HCT116 (cell line): ENCODE measurements around the gene PRDM2. TPM values are rescaled to one million over a fixed set of nuclear protein-coding genes. Genes with fewer than 3 reads are reported as not detected.

Source experiments
- ATAC-seq: fragments of 200-7000 bp; cut with Tn5 transposase; 2 replicates; pipeline ENCODE4 v1.9.1; 2020; ENCODE audit warnings: mild to moderate bottlenecking, moderate library complexity
- BruUV-seq: library from RNA; stranded (reverse); fragments of 400-500 nt; replicated peaks from 2 replicates; lab custom pipeline; 2021; lab: Mats Ljungman, UMichigan
- CTCF ChIA-PET: fragments of 300-600 bp; sonication (Branson Sonifier 250); formaldehyde crosslinking; loops from one replicate; lab custom pipeline; 2021; ENCODE audit warnings: antibody characterized with exemption; lab: Charles Lee
- POLR2A ChIA-PET: fragments of 300-600, 350-600 bp; sonication (Branson Sonifier 250); formaldehyde crosslinking; loops from one replicate; lab custom pipeline; 2021; ENCODE audit warnings: antibody characterized with exemption; lab: Charles Lee
- RAD21 ChIA-PET, 2 experiments: fragments of 300-600 bp; sonication (Branson Sonifier 250); formaldehyde crosslinking; loops; one replicate each; lab custom pipeline; 2023; ENCODE audit warnings: low total read pairs in 2 of 2; ENCODE audit not compliant: uncharacterized antibody in 2 of 2, unreplicated experiment in 2 of 2, low non-redundant PET in 1 of 2; lab: Charles Lee
- DNase-seq: peaks from one replicate; pipeline ENCODE4 v3.0.0-alpha.2; 2010; ENCODE audit warnings: low read depth, low spot score
- H2AFZ ChIP-seq: fragments of 200-600 bp; shearing (Covaris generic), sonication (generic); 2 replicates; pipeline ENCODE4 v1.6.1; 2017; ENCODE audit warnings: low read depth, mixed run types, mixed read lengths, antibody characterized with exemption, low read length; ENCODE audit not compliant: poor library complexity, severe bottlenecking
- H3K27ac ChIP-seq: 2 replicates; pipeline ENCODE4 v1.5.1; 2012; ENCODE audit warnings: low read depth, low read length
- H3K27me3 ChIP-seq: fragments of 200-600 bp; sonication (generic); 2 replicates; pipeline ENCODE4 v1.6.1; 2016; ENCODE audit warnings: mixed run types, low read length, mixed read lengths; ENCODE audit not compliant: insufficient read depth
- H3K36me3 ChIP-seq, 2 experiments: fragments of 200-500 bp in 1 of 2; fragments of 200-600 bp in 1 of 2; sonication (Bioruptor generic) in 1 of 2; sonication (generic) in 1 of 2; 2 replicates each; pipeline versions ENCODE4 v1.5.1 to v1.6.1; 2014 to 2016; ENCODE audit warnings: low read length in 2 of 2, inconsistent platforms in 1 of 2, mixed read lengths in 1 of 2, mixed run types in 1 of 2; ENCODE audit not compliant: insufficient read depth in 2 of 2, control insufficient read depth in 1 of 2
- H3K4me1 ChIP-seq, 2 experiments: fragments of 200-600 bp in 1 of 2; sonication (generic) in 1 of 2; 2 replicates each; pipeline versions ENCODE4 v1.5.1 to v1.6.1; 2012 to 2017; ENCODE audit warnings: low read length in 2 of 2, inconsistent platforms in 1 of 2, mild to moderate bottlenecking in 1 of 2, mixed read lengths in 1 of 2, mixed run types in 1 of 2, moderate library complexity in 1 of 2; ENCODE audit not compliant: insufficient read depth in 2 of 2, control insufficient read depth in 1 of 2
- H3K4me2 ChIP-seq: fragments of 200-600 bp; sonication (generic); 2 replicates; pipeline ENCODE4 v1.6.1; 2017; ENCODE audit warnings: mixed run types, low read length, mixed read lengths
- H3K4me3 ChIP-seq, 2 experiments: fragments of 200-600 bp in 1 of 2; sonication (generic) in 1 of 2; replicated peaks in 1 of 2; 2 replicates each; pipeline ENCODE4 v1.5.1; 2011 to 2016; ENCODE audit warnings: low read length in 2 of 2, control low read depth in 1 of 2, low read depth in 1 of 2, mild to moderate bottlenecking in 1 of 2, mixed read lengths in 1 of 2, mixed run types in 1 of 2
- H3K79me2 ChIP-seq: fragments of 200-600 bp; sonication (generic); 2 replicates; pipeline ENCODE4 v1.6.1; 2017; ENCODE audit warnings: mild to moderate bottlenecking, mixed run types, low read length, moderate library complexity, mixed read lengths; ENCODE audit not compliant: insufficient read depth
- H3K9ac ChIP-seq: fragments of 200-600 bp; sonication (generic); 2 replicates; pipeline ENCODE4 v1.6.1; 2016; ENCODE audit warnings: low read length, mixed read lengths
- H3K9me2 ChIP-seq: fragments of 200-600 bp; sonication (generic), shearing (Covaris generic); 2 replicates; pipeline ENCODE4 v1.6.1; 2017; ENCODE audit warnings: mixed run types, mild to moderate bottlenecking, moderate library complexity; ENCODE audit not compliant: insufficient read depth
- H3K9me3 ChIP-seq, 2 experiments: fragments of 200-500 bp in 1 of 2; fragments of 200-600 bp in 1 of 2; sonication (Bioruptor generic) in 1 of 2; sonication (generic) in 1 of 2; 2 replicates each; pipeline ENCODE4 v1.6.1; 2014 to 2017; ENCODE audit warnings: low read length in 2 of 2, mixed read lengths in 2 of 2, inconsistent platforms in 1 of 2, low read depth in 1 of 2, mild to moderate bottlenecking in 1 of 2, mixed run types in 1 of 2, moderate library complexity in 1 of 2; ENCODE audit not compliant: control insufficient read depth in 1 of 2, insufficient read depth in 1 of 2
- H4K20me1 ChIP-seq: fragments of 200-600 bp; sonication (generic), shearing (Covaris generic); 2 replicates; pipeline ENCODE4 v1.6.1; 2017; ENCODE audit warnings: mixed run types, mild to moderate bottlenecking, moderate library complexity; ENCODE audit not compliant: insufficient read depth
- FOSL1 ChIP-seq: IDR thresholded peaks from 2 replicates; pipeline ENCODE4 v1.6.1; 2012; ENCODE audit warnings: low read depth
- JUND ChIP-seq: IDR thresholded peaks from 2 replicates; pipeline ENCODE4 v1.6.1; 2012
- RAD21 ChIP-seq: IDR thresholded peaks from 2 replicates; pipeline ENCODE4 v1.6.1; 2012; ENCODE audit warnings: low read depth, mild to moderate bottlenecking
- SP1 ChIP-seq: IDR thresholded peaks from 2 replicates; pipeline ENCODE4 v1.6.1; 2012; ENCODE audit warnings: low read depth
- TCF7L2 ChIP-seq: IDR thresholded peaks from 2 replicates; pipeline ENCODE4 v1.7.0; 2011; ENCODE audit warnings: borderline replicate concordance, inconsistent platforms; ENCODE audit not compliant: insufficient read depth, insufficient read length; ENCODE audit errors: extremely low read depth
- ZFX ChIP-seq: fragments of 450-650 bp; IDR thresholded peaks from 2 replicates; pipeline ENCODE4 v1.6.1; 2017
- intact Hi-C: fragments of 100-400 bp; cut with micrococcal nuclease; formaldehyde crosslinking; loops from 2 replicates; pipeline ENCODE4 v1.10.0; 2022
- total RNA-seq: library from RNA; stranded (reverse); gene quantifications from one replicate; pipeline ENCODE4 v1.2.1, GENCODE V29; 2021; ENCODE audit not compliant: unreplicated experiment
- TF ChIP-seq, protein P1 (sequence below): IDR thresholded peaks from 2 replicates; pipeline ENCODE4 v1.6.1; 2011; ENCODE audit warnings: mild to moderate bottlenecking, low read length, moderate library complexity; ENCODE audit not compliant: insufficient replicate concordance; ENCODE audit errors: extremely low read depth
- TF ChIP-seq, protein P2 (sequence below): IDR thresholded peaks from 2 replicates; pipeline ENCODE4 v1.6.1; 2012
- TF ChIP-seq, protein P3 (sequence below): IDR thresholded peaks from 2 replicates; pipeline ENCODE4 v1.6.1; 2012; ENCODE audit warnings: low read depth

The PRDM2 gene
- total RNA-seq, 1 experiment from 2014 or later, result 17.3 TPM

DNA sequence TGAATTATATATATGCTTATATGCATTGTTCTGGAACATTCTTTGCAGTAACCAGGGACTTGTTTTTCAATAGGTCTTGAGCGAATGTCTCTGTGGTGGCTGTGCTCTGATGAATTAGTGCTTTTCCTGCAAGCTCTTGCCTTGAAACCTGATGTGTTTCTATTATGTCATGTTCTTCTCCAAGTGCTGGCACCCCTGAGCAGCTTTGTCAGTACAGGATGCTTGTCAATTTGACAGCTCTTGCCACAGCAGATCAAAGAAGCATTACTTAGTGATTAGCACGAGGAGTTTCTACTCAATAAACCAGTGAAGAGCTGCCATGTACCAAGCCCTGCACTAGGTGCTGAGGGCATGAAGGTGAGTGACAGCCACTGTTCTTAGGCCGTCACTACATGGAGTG is 171.9 kb downstream of the PRDM2 start:
- no peak overlapping the region for H3K27ac ChIP-seq
- ChIA-PET CTCF (no interaction called here), RAD21 (no interaction called here), POLR2A (no interaction called here)
- intact Hi-C loops, result no loop called here
- no peaks in the 10 kb centered on the region for H3K9me2 ChIP-seq
- no peaks in the 10 kb centered on the region for H3K36me3 ChIP-seq
- no peaks in the 10 kb centered on the region for H3K79me2 ChIP-seq
- no peak for ATAC-seq
- H4K20me1 ChIP-seq, result no peaks in the 10 kb centered on the region
- H2AFZ ChIP-seq, result no peak overlapping the region
- TF ChIP-seq FOSL1, result no peak
- TF ChIP-seq, protein P1, sequence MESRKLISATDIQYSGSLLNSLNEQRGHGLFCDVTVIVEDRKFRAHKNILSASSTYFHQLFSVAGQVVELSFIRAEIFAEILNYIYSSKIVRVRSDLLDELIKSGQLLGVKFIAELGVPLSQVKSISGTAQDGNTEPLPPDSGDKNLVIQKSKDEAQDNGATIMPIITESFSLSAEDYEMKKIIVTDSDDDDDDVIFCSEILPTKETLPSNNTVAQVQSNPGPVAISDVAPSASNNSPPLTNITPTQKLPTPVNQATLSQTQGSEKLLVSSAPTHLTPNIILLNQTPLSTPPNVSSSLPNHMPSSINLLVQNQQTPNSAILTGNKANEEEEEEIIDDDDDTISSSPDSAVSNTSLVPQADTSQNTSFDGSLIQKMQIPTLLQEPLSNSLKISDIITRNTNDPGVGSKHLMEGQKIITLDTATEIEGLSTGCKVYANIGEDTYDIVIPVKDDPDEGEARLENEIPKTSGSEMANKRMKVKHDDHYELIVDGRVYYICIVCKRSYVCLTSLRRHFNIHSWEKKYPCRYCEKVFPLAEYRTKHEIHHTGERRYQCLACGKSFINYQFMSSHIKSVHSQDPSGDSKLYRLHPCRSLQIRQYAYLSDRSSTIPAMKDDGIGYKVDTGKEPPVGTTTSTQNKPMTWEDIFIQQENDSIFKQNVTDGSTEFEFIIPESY, result no peak
- TF ChIP-seq, protein P2, sequence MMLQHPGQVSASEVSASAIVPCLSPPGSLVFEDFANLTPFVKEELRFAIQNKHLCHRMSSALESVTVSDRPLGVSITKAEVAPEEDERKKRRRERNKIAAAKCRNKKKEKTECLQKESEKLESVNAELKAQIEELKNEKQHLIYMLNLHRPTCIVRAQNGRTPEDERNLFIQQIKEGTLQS, result no peak
- BruUV-seq, result no TSS peak
- no peaks in the 10 kb centered on the region for H3K4me1 ChIP-seq
- H3K9ac ChIP-seq, result no peak overlapping the region
- H3K4me3 ChIP-seq, result no peak overlapping the region
- DNase-seq, result no peak
- H3K4me2 ChIP-seq, result no peak overlapping the region
- H3K9me3 ChIP-seq, result no peaks in the 10 kb centered on the region
- no peaks in the 10 kb centered on the region for H3K27me3 ChIP-seq

DNA sequence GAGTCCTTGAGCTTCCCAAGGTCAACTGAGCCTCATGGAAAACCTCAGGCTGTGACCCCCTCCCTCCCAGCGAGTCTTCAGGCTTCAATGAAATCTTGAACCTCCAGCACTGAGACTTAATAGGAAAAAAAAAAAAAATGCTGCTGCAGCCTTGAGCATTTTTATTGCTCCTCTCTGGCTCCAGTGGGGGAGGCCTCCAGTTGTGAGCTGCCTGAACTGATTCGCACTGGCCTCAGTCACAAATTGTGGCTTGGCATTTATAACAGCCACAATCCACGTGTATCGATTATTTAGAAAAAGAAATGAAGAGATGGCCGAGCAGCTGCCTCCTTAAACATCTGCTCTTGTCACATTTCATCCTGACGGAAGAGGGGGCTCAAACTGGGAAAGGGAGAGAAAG is 173.0 kb downstream of the PRDM2 start:
- Histone ChIP-seq H3K9me2 (no peaks in the 10 kb centered on the region), H3K27me3 (no peaks in the 10 kb centered on the region), H3K36me3 (no peaks in the 10 kb centered on the region), H3K4me3 (no peak overlapping the region), H3K9ac (no peak overlapping the region), H3K79me2 (no peaks in the 10 kb centered on the region), H4K20me1 (no peaks in the 10 kb centered on the region), H3K4me1 (no peaks in the 10 kb centered on the region), H2AFZ (no peak overlapping the region), H3K27ac (no peak overlapping the region), H3K4me2 (no peak overlapping the region), H3K9me3 (no peaks in the 10 kb centered on the region)
- POLR2A ChIA-PET, result no interaction called here
- intact Hi-C loops, result no loop called here
- RAD21 ChIA-PET, result no interaction called here
- BruUV-seq, result no TSS peak
- no peak for TF ChIP-seq RAD21
- no peak for TF ChIP-seq ZFX
- TF ChIP-seq JUND, result no peak
- TF ChIP-seq, protein P3, sequence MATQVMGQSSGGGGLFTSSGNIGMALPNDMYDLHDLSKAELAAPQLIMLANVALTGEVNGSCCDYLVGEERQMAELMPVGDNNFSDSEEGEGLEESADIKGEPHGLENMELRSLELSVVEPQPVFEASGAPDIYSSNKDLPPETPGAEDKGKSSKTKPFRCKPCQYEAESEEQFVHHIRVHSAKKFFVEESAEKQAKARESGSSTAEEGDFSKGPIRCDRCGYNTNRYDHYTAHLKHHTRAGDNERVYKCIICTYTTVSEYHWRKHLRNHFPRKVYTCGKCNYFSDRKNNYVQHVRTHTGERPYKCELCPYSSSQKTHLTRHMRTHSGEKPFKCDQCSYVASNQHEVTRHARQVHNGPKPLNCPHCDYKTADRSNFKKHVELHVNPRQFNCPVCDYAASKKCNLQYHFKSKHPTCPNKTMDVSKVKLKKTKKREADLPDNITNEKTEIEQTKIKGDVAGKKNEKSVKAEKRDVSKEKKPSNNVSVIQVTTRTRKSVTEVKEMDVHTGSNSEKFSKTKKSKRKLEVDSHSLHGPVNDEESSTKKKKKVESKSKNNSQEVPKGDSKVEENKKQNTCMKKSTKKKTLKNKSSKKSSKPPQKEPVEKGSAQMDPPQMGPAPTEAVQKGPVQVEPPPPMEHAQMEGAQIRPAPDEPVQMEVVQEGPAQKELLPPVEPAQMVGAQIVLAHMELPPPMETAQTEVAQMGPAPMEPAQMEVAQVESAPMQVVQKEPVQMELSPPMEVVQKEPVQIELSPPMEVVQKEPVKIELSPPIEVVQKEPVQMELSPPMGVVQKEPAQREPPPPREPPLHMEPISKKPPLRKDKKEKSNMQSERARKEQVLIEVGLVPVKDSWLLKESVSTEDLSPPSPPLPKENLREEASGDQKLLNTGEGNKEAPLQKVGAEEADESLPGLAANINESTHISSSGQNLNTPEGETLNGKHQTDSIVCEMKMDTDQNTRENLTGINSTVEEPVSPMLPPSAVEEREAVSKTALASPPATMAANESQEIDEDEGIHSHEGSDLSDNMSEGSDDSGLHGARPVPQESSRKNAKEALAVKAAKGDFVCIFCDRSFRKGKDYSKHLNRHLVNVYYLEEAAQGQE, result no peak
- TF ChIP-seq SP1, result no peak
- TF ChIP-seq TCF7L2, result no peak
- ATAC-seq (no peak), DNase-seq (no peak)
- CTCF ChIA-PET, result no interaction called here
